IMR-90 (cell line): ENCODE data around the gene ADD3. TPM values are rescaled to one million over a fixed set of nuclear protein-coding genes. Genes with fewer than 3 reads are reported as not detected.

Experiments
- ATAC-seq: fragments of 200-7000 bp; cut with Tn5 transposase; 2 replicates; pipeline ENCODE4 v1.9.1; 2020; ENCODE audit warnings: low read depth, mild to moderate bottlenecking, moderate library complexity
- BruUV-seq: library from RNA; stranded (reverse); fragments of 400-500 nt; replicated peaks from 2 replicates; lab custom pipeline; 2021; lab: Mats Ljungman, UMichigan
- CTCF ChIA-PET: fragments of 300-600 bp; formaldehyde crosslinking; extraction: SDS; loops from one replicate; lab custom pipeline; 2021; ENCODE audit warnings: antibody characterized with exemption; lab: Yijun Ruan, JAX
- POLR2A ChIA-PET: fragments of 300-600 bp; sonication (Branson Sonifier 250); formaldehyde crosslinking; loops from one replicate; lab custom pipeline; 2022; ENCODE audit warnings: antibody characterized with exemption; ENCODE audit not compliant: unreplicated experiment; lab: Charles Lee
- DNase-seq: peaks from one replicate; pipeline ENCODE4 v3.0.0; 2013
- H2AFZ ChIP-seq: replicated peaks from 2 replicates; pipeline ENCODE3; 2013; ENCODE audit warnings: low read length, mild to moderate bottlenecking; ENCODE audit not compliant: poor library complexity
- H2AK5ac ChIP-seq: 2 replicates; pipeline ENCODE4 v1.6.1; 2013; ENCODE audit warnings: low read depth, low read length, inconsistent platforms
- H2AK9ac ChIP-seq: replicated peaks from 2 replicates; pipeline ENCODE3; 2013; ENCODE audit warnings: mild to moderate bottlenecking, low read depth, low read length, moderate library complexity; ENCODE audit not compliant: poor library complexity
- H2BK120ac ChIP-seq: 2 replicates; pipeline ENCODE4 v1.6.1; 2013; ENCODE audit warnings: low read depth, low read length, inconsistent platforms
- H2BK15ac ChIP-seq: 3 replicates; pipeline ENCODE4 v1.6.1; 2013; ENCODE audit warnings: low read depth, low read length, inconsistent platforms
- H2BK20ac ChIP-seq: 2 replicates; pipeline ENCODE4 v1.6.1; 2013; ENCODE audit warnings: low read depth, mild to moderate bottlenecking, inconsistent platforms, low read length, moderate library complexity
- H2BK5ac ChIP-seq: 2 replicates; pipeline ENCODE4 v1.6.1; 2013; ENCODE audit warnings: mild to moderate bottlenecking, low read depth, low read length, inconsistent platforms; ENCODE audit not compliant: poor library complexity, severe bottlenecking
- H3K14ac ChIP-seq: replicated peaks from 2 replicates; pipeline ENCODE4 v1.6.1; 2013; ENCODE audit warnings: low read depth, low read length, inconsistent platforms
- H3K18ac ChIP-seq: 2 replicates; pipeline ENCODE4 v1.6.1; 2013; ENCODE audit warnings: low read depth, low read length, control low read depth
- H3K23ac ChIP-seq: 2 replicates; pipeline ENCODE4 v1.6.1; 2013; ENCODE audit warnings: low read depth, low read length, inconsistent platforms
- H3K27ac ChIP-seq: 2 replicates; pipeline ENCODE4 v1.5.1; 2013; ENCODE audit warnings: mild to moderate bottlenecking, control low read depth, low read length; ENCODE audit not compliant: insufficient read depth
- H3K27me3 ChIP-seq: 2 replicates; pipeline ENCODE4 v1.6.1; 2013; ENCODE audit warnings: low read length; ENCODE audit not compliant: control insufficient read depth, insufficient read depth
- H3K36me3 ChIP-seq: 2 replicates; pipeline ENCODE4 v1.6.1; 2013; ENCODE audit warnings: low read length, mixed read lengths; ENCODE audit not compliant: control insufficient read depth, insufficient read depth
- H3K4ac ChIP-seq: 2 replicates; pipeline ENCODE4 v1.6.1; 2013; ENCODE audit warnings: low read depth, low read length, inconsistent platforms
- H3K4me1 ChIP-seq: 2 replicates; pipeline ENCODE4 v1.6.1; 2013; ENCODE audit warnings: low read length, mixed read lengths; ENCODE audit not compliant: control insufficient read depth, insufficient read depth
- H3K4me2 ChIP-seq: 2 replicates; pipeline ENCODE4 v1.6.1; 2013; ENCODE audit warnings: low read depth, mild to moderate bottlenecking, control low read depth, low read length, moderate library complexity
- H3K4me3 ChIP-seq: 2 replicates; pipeline ENCODE4 v1.5.1; 2013; ENCODE audit warnings: low read depth, mild to moderate bottlenecking, control low read depth, low read length, moderate library complexity; ENCODE audit not compliant: insufficient read depth
- H3K56ac ChIP-seq: 2 replicates; pipeline ENCODE4 v1.6.1; 2013; ENCODE audit warnings: low read length, inconsistent platforms; ENCODE audit not compliant: insufficient read depth; ENCODE audit errors: extremely low read depth
- H3K79me1 ChIP-seq, 2 experiments: 2 replicates each; pipeline ENCODE4 v1.6.1; 2013; ENCODE audit warnings: low read length in 2 of 2, inconsistent platforms in 1 of 2, low read depth in 1 of 2
- H3K9ac ChIP-seq: 2 replicates; pipeline ENCODE4 v1.6.1; 2013; ENCODE audit warnings: low read depth, low read length, control low read depth
- H3K9me1 ChIP-seq: 2 replicates; pipeline ENCODE4 v1.6.1; 2013; ENCODE audit warnings: low read length, inconsistent platforms; ENCODE audit not compliant: insufficient read depth
- H3K9me3 ChIP-seq: 2 replicates; pipeline ENCODE4 v1.6.1; 2013; ENCODE audit warnings: low read length; ENCODE audit not compliant: control insufficient read depth, insufficient read depth
- H4K20me1 ChIP-seq: 2 replicates; pipeline ENCODE4 v1.6.1; 2013; ENCODE audit warnings: low read length, inconsistent platforms; ENCODE audit not compliant: insufficient read depth
- H4K5ac ChIP-seq: 2 replicates; pipeline ENCODE4 v1.6.1; 2013; ENCODE audit warnings: mild to moderate bottlenecking, low read depth, low read length, control low read depth
- H4K8ac ChIP-seq, 2 experiments: 2 replicates each; pipeline ENCODE4 v1.6.1; 2013; ENCODE audit warnings: low read depth in 2 of 2, low read length in 2 of 2, control low read depth in 1 of 2, inconsistent platforms in 1 of 2
- H4K91ac ChIP-seq: 2 replicates; pipeline ENCODE4 v1.6.1; 2013; ENCODE audit warnings: low read depth, low read length, inconsistent platforms; ENCODE audit not compliant: insufficient read depth
- MAFK ChIP-seq: IDR thresholded peaks from 2 replicates; pipeline ENCODE4 v1.6.1; 2012; ENCODE audit warnings: low read depth, low read length, improper control_type of control experiment
- MXI1 ChIP-seq: IDR thresholded peaks from 2 replicates; pipeline ENCODE4 v1.6.1; 2012; ENCODE audit warnings: low read depth, mild to moderate bottlenecking, low read length, moderate library complexity, borderline replicate concordance
- WGBS, 2 experiments: methylation state at CpG; one replicate each; pipeline versions ENCODE4 v1.1.5 to v1.1.7; 2013; ENCODE audit warnings: missing lambda C conversion rate in 2 of 2; ENCODE audit not compliant: insufficient read length in 1 of 2; ENCODE audit errors: extremely low coverage in 2 of 2; 5-methylcytosine and 5-hydroxymethylcytosine counted together
- dilution Hi-C: fragments of 300-500 bp; cut with HindIII; formaldehyde crosslinking; loops from one replicate; pipeline ENCODE4 v1.14.3; 2018; ENCODE audit warnings: low sequenced_read_pairs; ENCODE audit not compliant: unreplicated experiment
- in situ Hi-C: fragments of 300-500 bp; cut with MboI; formaldehyde crosslinking; loops from 3 replicates; pipeline ENCODE4 v1.14.3; 2019; ENCODE audit warnings: low sequenced_read_pairs, inconsistent platforms, mixed read lengths
- intact Hi-C: fragments of 100-400 bp; cut with micrococcal nuclease; formaldehyde crosslinking; loops from 2 replicates; pipeline ENCODE4 v1.10.0; 2022
- polyA plus RNA-seq, 3 experiments: library from polyadenylated mRNA; depleted of rRNA; stranded (reverse); fragments of >200 nt; gene quantifications; 2 replicates each; pipeline ENCODE4 v1.2.3, GENCODE V29; 2012; ENCODE audit warnings: low replicate concordance in 1 of 3
- total RNA-seq: library from RNA; depleted of rRNA; stranded (reverse); fragments of >200 nt; gene quantifications from 2 replicates; pipeline ENCODE4 v1.2.3, GENCODE V29; 2012

Gene ADD3
- total and polyA plus RNA-seq, 2 of the 4 experiments (the other 2 are of a cell fraction), result 138 to 212 TPM

DNA sequence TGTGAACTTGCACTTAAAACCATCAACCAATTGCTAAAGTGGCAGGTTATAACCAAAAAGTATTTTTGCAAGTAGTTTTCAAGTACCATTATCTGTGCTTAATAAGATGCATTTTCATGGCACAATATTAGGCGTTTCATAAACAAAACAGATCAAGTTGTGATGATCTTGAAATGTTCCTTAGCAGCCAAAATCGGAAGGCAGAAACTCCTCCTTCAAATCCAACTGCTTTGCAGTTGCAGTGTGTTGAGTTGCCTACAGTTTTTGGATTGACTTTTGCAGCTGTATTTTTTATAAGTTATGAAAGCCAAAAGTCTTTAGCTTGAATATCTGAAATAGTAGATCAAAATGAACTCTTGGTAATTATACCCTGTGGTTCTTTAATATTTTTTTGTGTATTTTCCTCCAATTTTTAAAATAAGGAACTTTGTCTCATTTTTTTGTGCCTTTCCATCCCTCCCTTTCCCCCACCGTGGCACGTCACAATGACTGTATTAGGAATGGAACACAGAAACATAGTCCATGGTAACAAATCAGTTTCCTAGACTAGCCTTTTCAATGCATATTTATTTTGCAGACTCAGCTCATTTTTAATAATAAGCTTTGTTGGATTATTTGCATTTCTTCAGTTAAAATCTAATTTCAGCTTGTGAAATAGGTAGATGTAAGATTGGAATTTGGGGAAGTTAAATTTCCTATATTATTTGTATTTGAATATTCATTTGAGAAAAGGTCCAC, 80.8 kb downstream of the ADD3 start:
- no TSS peak for BruUV-seq
- H4K20me1 ChIP-seq, result no peaks in the 10 kb centered on the region

More for the DNA sequence above, 80.8 kb downstream of the ADD3 start:
- Histone ChIP-seq H2AFZ (no peak overlapping the region), H3K9me3 (no peaks in the 10 kb centered on the region), H4K5ac (no peak overlapping the region), H4K91ac (no peak overlapping the region), H3K79me1 (peaks cover 10 to 56% of the 10 kb centered on the region in 2 experiments), H3K9ac (no peak overlapping the region), H2BK5ac (no peak overlapping the region), H2BK15ac (no peak overlapping the region), H3K27ac (no peak overlapping the region), H2AK5ac (no peak overlapping the region), H3K56ac (no peak overlapping the region), H2BK20ac (no peak overlapping the region), H4K8ac (no peak overlapping the region), H3K4me2 (no peak overlapping the region), H3K4me3 (no peak overlapping the region), H3K4ac (no peak overlapping the region), H3K14ac (no peak overlapping the region), H2BK120ac (no peak overlapping the region), H3K4me1 (peaks cover 2% of the 10 kb centered on the region; the same call in 1 of the 2 replicates), H3K36me3 (no peaks in the 10 kb centered on the region; the same call in 1 of the 2 replicates), H3K18ac (no peak overlapping the region), H3K27me3 (no peaks in the 10 kb centered on the region), H3K9me1 (no peaks in the 10 kb centered on the region), H2AK9ac (no peak overlapping the region), H3K23ac (no peak overlapping the region)
- POLR2A ChIA-PET, result no interaction called here
- dilution Hi-C loops, result no loop called here
- in situ Hi-C loops, result no loop called here
- DNase-seq (no peak), ATAC-seq (no peak)
- TF ChIP-seq MXI1, result no peak
- peak; percentile 96 for TF ChIP-seq MAFK
- intact Hi-C loops, result no loop called here
- CTCF ChIA-PET, result interaction anchor here (0.6 kb wide), 1 partner anchor 192 kb away, joined by 3 read pairs; no protein-coding TSS in a partner anchor
- WGBS, 2 experiments, result no CpG with 5 or more reads among the region's 4 CpGs
